Stimulated activated CD8-positive, alpha-beta memory T cell treated with anti-CD3 and anti-CD28 coated beads, Interleukin-4, amount 100 ng/mL, for 48 hours (primary cell): Measurements from ENCODE around the gene DENND1B.
"Not testable (repeated sequence)": the region's sequence is repeated elsewhere in the genome, so short reads cannot be mapped to it uniquely, and the experiment has no call there.

Experiments
- DNase-seq: peaks from one replicate; pipeline ENCODE4 v3.0.0-alpha.2; 2020

Gene DENND1B

GRCh38 chr1:197541411-197541810, 233.9 kb downstream of the DENND1B start:
- DNase-seq: no peak

DNA sequence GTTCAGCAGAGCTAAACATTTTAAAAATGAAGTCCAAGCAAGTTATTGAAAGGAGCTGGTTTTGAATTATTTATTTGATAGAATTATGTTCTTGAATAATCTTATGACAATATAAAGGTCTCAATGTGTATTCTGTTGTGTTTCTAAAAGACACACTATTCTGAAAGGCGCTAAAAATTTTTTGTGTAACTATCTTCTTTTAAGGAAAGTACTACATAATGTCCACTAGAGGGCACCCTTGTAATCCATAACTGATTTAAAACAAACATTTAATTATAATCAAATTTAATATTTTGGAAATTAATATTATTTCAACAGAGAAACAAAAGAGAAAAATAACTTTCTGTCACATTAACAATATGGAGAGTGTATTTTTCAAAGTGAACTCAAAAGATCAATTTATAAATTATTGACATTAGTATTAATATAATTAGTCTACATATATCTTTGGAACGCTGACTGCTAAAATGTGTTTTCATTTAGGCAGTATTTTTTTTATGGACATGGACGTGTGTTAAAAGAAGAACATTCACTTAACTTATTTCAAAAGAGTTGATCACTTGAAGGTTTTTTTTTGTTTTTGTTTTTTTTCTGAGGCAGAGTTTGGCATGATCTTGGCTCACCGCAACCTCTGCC, 248.4 kb downstream of the DENND1B start:
- no peak for DNase-seq

- DNase-seq: no peak
These were observed 254.1 kb downstream of the DENND1B start for GRCh38 chr1:197521118-197521739.

DNA sequence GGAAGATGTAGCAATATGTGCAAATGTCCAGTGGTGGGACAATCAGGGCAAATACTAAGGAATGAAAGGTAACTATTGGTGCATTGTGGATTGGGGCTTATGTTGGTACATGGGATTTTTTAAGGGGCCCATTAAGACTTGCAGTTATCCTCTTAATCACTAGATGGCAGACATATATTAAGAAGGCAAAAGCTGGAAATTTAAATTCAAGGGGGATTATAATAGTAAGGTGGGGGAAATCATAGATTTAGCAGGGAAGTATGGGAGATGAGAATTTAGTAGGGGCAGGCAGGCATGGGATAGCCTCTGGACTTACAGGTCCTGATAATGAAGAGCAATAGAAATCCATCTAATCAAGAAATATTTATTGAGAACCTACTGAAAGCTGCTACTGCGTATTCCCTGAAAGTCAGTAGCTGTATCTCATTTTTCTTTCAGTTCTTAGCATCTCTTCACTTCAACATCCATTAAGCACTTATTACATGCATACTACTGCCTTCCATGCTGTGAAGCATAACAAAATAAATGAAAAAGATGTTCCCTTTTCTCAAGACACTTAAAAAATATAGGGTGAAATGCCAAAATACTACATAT, 255.4 kb downstream of the DENND1B start:
- no peak for DNase-seq

GRCh38 chr1:197515421-197515820, 259.9 kb downstream of the DENND1B start:
- no peak for DNase-seq

DNA sequence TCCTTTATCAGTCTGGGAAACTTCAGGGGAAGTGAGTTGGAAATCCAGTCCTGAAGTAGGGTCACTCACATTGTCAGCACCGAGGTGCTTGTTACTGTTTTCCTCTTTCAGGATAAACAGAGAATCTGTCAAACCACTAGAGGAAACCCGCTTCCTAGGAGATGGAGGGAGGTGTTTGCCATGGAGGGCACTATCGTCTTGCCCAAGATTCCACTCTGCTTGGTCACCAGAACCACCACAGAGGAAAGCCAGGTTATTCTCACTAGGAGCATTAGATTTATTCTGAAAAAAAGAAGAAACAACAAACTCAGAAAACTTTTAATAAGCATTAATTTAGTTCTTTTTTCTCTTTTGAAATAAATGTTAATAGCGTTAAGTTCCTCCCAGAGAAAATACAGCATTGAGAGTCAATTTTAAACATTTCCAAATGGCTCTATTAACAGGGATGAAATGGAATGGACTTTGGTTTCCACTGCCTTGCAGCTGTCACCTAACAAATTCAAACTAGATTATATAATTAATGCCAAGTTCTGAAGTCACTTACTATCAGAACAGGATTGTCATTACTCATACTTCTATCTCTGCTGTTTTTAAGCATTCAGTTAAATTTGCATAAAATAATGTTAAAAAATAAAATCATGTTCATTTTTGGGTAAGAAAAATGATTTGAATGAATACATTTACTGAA, 264.4 kb downstream of the DENND1B start:
- no peak for DNase-seq

DNA sequence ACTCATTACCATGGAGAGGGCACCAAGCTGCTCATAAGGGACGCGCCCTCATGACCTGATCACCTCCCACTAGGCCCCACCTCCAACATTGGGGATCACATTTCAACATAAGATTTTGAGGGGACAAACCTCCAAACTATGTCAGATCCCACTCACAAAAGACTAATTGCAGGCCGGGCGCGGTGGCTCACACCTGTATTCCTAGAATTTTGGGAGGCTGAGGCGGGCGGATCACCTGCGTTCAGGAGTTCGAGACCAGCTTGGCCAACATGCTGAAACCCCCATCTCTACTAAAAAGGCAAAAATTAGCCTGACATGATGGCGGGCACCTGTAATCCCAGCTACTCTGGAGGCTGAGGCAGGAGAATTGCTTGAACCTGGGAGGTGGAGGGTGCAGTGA, 278.6 kb downstream of the DENND1B start:
- DNase-seq: no peak

GRCh38 chr1:197491505-197491904, 283.8 kb downstream of the DENND1B start:
- DNase-seq: not testable (repeated sequence)

DNA sequence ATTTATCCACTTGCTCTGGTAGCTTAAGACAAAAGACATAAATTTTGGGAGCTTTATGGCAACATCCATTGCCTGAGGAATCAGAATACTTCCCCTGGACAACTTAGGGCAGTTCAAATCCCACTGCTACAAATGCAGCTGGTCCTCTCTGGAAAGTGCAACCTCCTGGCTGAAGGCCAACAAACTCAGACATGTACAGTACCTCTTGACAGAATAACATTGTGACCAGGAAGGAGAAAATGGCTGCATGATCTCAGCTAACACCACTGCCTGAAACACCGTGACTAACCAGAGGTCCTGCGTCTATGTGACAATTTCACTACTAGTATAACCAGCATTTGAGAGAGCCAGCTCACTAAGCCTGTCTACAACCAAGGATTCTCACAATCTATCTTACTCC, 288.3 kb downstream of the DENND1B start:
- DNase-seq: no peak

DNA sequence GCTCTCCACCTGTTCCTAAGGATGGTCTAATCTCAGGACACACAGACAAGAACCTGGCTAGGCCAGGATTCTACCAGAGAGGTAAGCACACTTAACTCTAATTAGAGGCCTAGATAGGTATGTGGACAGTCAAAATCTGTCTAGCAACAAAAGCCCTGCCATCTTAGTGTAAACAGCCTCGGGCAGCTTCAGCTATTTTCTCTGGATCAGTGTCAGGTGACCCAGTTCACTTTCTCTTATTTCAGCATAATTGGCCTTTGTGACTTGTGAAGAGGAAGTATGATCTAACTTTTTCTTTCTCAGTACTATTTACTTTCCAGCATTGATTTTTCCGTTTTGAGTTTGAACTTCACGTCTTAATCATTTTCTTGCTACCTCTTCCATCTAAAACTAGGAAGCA, 289.5 kb downstream of the DENND1B start:
- DNase-seq: no peak

GRCh38 chr1:197481101-197481500, 294.2 kb downstream of the DENND1B start:
- DNase-seq: peak; percentile 29

DNA sequence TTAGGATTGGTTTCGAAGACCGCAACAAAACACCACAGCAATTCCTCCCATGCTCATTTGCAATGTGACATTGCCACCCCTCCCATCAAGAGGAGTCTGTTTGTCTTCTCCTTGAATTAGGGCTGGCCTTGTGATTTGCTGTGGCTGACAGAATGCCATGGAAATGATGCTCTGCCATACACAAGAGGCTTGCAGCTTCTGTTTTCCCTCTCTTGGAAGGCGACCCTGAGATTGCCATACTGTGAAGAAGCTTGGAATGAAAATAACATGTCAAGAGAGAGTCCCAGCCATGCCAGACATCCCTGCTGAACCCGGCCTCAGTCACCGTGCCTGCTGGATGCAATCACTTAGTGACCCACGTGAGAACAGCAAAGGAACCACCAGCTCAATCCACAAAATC, 294.8 kb downstream of the DENND1B start:
- DNase-seq: no peak

DNA sequence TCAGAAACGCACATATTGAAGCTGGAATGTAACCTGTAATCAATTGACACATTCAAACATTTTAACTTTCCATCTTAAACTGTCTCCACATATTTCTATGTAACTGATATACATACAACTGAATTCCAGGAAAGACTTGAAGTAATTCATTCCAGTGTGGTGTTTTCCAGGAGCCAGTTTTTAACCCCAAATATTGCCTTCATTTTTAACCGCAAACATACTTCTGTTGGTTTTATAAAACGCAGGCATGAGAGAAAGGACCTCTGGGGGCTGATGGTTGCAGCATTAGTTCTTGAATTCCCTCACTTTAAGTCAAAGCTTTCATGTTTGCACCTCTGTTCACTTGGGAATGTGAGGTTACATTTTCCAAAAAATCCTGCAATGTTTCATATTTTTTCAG, 303.1 kb downstream of the DENND1B start:
- no peak for DNase-seq

DNA sequence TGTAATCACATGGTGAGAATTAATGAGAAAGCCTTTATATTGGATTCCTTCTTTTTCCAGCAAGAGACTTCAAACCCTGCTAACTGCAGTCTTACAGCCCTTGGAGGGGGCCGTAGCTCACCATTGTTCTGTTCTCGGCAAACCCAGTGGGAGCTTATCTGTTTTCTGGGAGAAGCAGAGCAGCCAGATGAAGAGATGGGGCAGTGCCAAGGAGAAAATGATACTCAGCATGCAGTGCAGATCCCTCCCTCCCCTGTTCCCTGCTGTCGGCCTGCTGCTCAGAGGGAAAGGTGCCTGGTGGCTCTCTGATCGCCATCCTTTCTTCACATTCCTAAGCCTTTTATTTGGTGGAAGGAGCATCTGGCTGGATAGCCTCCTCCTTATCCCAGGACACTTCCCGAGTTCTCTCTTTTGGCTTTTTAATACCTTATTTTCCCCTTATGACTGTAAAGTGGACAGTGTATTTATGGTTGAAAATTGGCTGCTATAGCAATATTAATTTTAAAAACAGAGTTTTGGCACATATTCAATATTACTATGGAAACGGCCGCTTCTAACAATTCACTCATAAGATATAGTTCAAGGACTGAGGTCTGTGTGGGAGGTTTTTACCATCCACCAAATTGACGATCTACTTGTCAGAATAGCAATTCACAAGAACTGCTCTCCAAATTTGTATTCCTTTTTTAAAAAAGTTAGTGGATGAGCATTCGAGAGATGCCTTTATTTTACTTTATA, 303.9 kb downstream of the DENND1B start:
- no peak for DNase-seq

- DNase-seq: no peak
These were observed 304.9 kb downstream of the DENND1B start for GRCh38 chr1:197470330-197470729.

DNA sequence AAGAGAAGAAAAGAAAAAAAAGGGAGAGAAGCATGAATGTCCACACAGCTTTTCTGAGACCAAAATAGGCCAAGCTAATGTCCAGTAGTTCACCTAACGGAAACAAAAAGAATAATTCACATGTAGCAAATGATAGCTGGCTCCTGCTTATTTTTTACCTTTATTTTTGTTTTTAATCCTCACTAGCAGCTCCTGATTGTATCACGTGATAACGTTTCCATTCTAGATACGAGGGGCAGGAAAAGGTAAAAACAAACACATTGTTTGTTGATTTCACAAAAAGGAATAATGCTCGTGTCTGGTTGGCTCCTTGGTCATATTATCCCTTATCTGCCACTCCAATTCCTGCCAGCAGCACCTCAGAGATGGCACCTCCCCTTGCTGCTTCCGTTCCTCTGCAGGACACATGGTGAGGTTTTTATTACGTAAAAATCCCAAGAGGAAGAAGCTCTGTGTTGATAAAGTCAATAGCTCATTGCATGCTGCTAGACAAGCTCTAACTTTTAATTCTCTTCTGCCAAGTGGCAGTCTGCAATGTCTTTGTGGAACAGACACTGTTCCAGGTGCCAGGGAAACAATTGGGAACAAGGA, 305.6 kb downstream of the DENND1B start:
- DNase-seq: no peak

- no peak for DNase-seq
These were observed 306.6 kb downstream of the DENND1B start for GRCh38 chr1:197468543-197469175.

DNA sequence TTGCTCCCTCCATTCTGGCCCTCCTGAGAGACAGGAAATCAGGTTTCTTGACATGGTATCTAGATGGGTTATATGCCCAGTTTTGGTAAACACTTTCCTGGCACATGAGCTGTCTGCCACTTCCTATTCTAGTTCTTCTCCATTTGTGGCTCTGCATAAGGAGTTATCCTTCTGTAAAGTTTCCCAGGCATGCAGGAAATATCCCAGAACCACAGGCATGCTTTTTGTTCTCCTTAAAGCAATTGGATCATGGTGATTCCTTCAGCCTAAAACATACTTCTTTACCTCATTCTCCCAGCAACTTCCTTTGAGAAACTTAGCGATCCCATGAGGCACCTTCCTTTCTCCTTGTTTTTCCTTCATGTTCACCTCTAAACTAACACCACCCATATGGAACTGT, 307.4 kb downstream of the DENND1B start:
- no peak for DNase-seq

DNA sequence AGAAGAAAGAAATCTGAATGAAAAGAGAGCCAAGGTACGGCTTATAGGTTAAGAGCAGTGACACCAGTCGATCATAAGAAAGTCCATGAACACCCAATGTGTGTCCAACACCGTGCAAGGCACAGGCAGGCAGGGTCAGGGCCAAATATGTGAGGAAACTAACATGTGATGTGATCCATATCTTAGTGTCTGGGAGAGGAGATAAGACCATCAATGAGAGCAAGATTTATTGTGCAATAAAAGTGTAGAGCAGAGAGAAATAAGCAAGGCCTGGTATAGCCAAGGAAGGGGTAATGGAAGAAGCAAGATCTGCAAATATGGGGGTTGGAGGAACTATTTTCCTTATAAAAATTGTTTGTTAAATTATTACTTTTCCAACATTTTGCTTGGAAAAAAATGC, 308.5 kb downstream of the DENND1B start:
- DNase-seq: no peak

DNA sequence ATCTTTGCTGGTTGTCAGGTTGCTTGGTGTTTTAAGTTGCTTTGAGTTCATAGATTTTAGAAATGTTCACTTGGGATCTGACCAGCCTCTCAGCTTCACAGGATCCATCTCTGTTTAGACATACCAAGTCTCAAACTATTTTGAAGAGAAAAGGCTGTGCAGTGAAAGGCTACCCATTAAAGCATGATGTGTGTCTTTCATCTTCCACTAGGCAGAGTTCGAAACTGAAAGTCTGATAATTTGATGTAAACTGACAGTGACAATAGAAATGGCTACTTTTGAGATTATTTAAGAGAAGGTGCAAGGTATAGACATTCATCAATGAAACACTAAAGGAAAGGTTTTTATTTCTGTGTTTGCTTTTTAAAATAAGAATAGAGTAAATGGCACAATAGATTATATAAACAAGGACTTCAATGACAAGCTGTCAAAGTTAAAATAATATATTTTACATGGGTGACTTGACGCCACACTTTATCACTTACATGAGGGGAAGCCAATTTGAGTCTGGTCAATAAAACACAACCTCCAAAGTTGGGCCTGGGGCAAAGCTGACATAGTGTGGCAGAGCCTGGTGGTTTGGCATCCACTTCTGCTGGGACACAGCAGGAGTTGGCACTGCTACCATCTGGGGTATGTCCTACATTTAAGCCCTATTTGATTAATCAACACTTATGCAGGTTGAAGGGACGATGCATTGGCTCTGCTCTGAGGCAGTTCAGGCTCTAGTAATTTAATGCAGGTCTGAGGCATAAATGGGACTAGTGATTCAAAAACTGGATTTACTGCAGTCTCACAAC, 309.6 kb downstream of the DENND1B start:
- no peak for DNase-seq

DNA sequence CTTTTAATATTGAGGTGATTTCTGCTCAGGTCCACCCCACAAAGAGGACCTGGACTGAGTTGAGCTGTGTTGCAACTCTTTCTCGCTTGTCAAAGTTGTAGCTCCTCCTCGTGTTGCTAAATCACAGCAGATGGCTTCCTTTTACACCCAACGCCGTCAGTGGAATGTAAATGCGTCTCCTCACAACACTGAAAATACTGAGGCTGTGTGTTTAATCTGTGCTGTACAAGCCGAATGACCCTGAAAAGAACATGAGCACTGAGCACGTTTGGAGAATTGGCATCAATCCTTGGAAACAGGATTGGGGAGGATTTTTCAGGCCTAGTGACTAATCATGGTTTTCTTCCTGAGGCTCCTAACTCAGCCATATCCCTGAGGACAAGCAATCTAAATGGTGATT, 311.2 kb downstream of the DENND1B start:
- no peak for DNase-seq

- DNase-seq: no peak
These were observed 312.1 kb downstream of the DENND1B start for GRCh38 chr1:197463142-197463541.
